Peyer's patch (tissue), 4 donors: ENCODE data around the gene PHACTR1.

Experiments
- CTCF ChIP-seq, 6 experiments: fragments of 450-650 bp in 4 of 6; fragments of 200-600 bp in 2 of 6; sonication (generic) in 1 of 6; IDR thresholded peaks; one replicate each; pipeline ENCODE4 v1.5.1; 2017 to 2019; ENCODE audit warnings: antibody characterized with exemption in 6 of 6, mild to moderate bottlenecking in 3 of 6, moderate library complexity in 1 of 6
- POLR2A ChIP-seq, 2 donors: fragments of 450-650 bp; IDR thresholded peaks; one replicate each; pipeline ENCODE4 v1.5.1; 2017; ENCODE audit warnings: antibody characterized with exemption in 2 of 2, mild to moderate bottlenecking in 2 of 2, moderate library complexity in 2 of 2

DNA sequence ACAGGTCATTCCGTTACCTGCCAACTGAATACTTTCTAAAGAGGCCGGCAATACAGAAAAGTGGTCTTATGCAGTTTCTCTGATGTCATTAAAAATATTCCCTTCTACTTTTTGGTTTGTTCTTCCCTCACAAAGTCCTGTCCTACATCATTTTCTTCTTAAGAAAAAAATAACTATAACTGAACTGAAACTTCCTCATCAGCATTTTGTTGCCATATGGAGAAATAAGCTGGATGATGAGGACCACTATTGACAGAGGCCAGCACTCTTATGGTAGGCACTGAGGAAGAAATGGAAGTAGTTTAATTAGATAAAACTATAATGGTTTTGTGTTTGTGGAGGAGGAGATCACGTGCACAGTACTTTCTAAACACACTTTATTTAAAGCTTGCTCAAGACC, 274.9 kb downstream of the PHACTR1 start:
- TF ChIP-seq CTCF (IDR thresholded peaks at IDR 0.05) (no peak), POLR2A (IDR thresholded peaks at IDR 0.05) (no peak)
